ENCODE measurements around the gene APBB1.
"Not testable (repeated sequence)": the region's sequence is repeated elsewhere in the genome, so short reads cannot be mapped to it uniquely, and the experiment has no call there.

Gene APBB1

GRCh38 chr11:6393989-6394670 is 24.8 kb downstream of the APBB1 start:
- H3K4me3 ChIP-seq (ENCODE audit: low read depth, low read length) = no peak overlapping the region

GRCh38 chr11:6392251-6392650 is 26.6 kb downstream of the APBB1 start:
- not testable (repeated sequence) for H3K4me3 ChIP-seq (ENCODE audit: low read depth, low read length)

- H3K4me3 ChIP-seq (ENCODE audit: low read depth, low read length) = no peak overlapping the region
These were observed 27.3 kb downstream of the APBB1 start for GRCh38 chr11:6391537-6392134.

- peak overlapping the region; percentile 54 for H3K4me3 ChIP-seq (ENCODE audit: low read depth, low read length)
These were observed 28.0 kb downstream of the APBB1 start for GRCh38 chr11:6390718-6391469.

GRCh38 chr11:6389905-6390717 is 28.8 kb downstream of the APBB1 start, which contains the start of gene SMPD1:
Gene SMPD1, plus strand, starts transcription at chr11:6390474. Its CDS starts 125 bp downstream, at chr11:6390599.
- peak within 1 kb of the TSS; percentile 54 for H3K4me3 ChIP-seq (ENCODE audit: low read depth, low read length)

- H3K4me3 ChIP-seq (ENCODE audit: low read depth, low read length) = no peak overlapping the region
These were observed 30.1 kb downstream of the APBB1 start for GRCh38 chr11:6388748-6389147.

- no peak overlapping the region for H3K4me3 ChIP-seq (ENCODE audit: low read depth, low read length)
These were observed 30.9 kb downstream of the APBB1 start for GRCh38 chr11:6387811-6388599.

GRCh38 chr11:6385046-6385777 is 33.7 kb downstream of the APBB1 start:
- no peak overlapping the region for H3K4me3 ChIP-seq (ENCODE audit: low read depth, low read length)

- H3K4me3 ChIP-seq (ENCODE audit: low read depth, low read length) = no peak overlapping the region
These were observed 40.3 kb downstream of the APBB1 start for GRCh38 chr11:6378640-6378989.

- H3K4me3 ChIP-seq (ENCODE audit: low read depth, low read length) = no peak overlapping the region
These were observed 40.8 kb downstream of the APBB1 start for GRCh38 chr11:6377902-6378639.

GRCh38 chr11:6371825-6372224 is 47.1 kb downstream of the APBB1 start:
- no peak overlapping the region for H3K4me3 ChIP-seq (ENCODE audit: low read depth, low read length)

- no peak overlapping the region for H3K4me3 ChIP-seq (ENCODE audit: low read depth, low read length)
These were observed 53.2 kb downstream of the APBB1 start for GRCh38 chr11:6365659-6366058.

- H3K4me3 ChIP-seq (ENCODE audit: low read depth, low read length) = no peak overlapping the region
These were observed 55.8 kb downstream of the APBB1 start for GRCh38 chr11:6362873-6363678.

GRCh38 chr11:6362185-6362872 is 56.6 kb downstream of the APBB1 start:
- no peak overlapping the region for H3K4me3 ChIP-seq (ENCODE audit: low read depth, low read length)

- no peak overlapping the region for H3K4me3 ChIP-seq (ENCODE audit: low read depth, low read length)
These were observed 58.7 kb downstream of the APBB1 start for GRCh38 chr11:6360183-6360582.

- no peak overlapping the region for H3K4me3 ChIP-seq (ENCODE audit: low read depth, low read length)
These were observed 61.7 kb downstream of the APBB1 start for GRCh38 chr11:6357222-6357621.

- no peak overlapping the region for H3K4me3 ChIP-seq (ENCODE audit: low read depth, low read length)
These were observed 62.3 kb downstream of the APBB1 start for GRCh38 chr11:6356503-6357055.

Data from iPS-11a (cell line).